Liver (tissue), 9 donors: ENCODE measurements around the gene TIPRL. TPM values are rescaled to one million over a fixed set of nuclear protein-coding genes. Genes with fewer than 3 reads are reported as not detected.

ENCODE experiments used
- DNase-seq: peaks from one replicate; pipeline ENCODE4 v3.0.0-alpha.2; 2017; ENCODE audit warnings: low spot score
- H3K27ac ChIP-seq, 2 donors: one replicate each; pipeline ENCODE4 v1.7.0; 2013; ENCODE audit warnings: inconsistent platforms in 2 of 2, low read length in 2 of 2, control low read depth in 1 of 2, low read depth in 1 of 2, mild to moderate bottlenecking in 1 of 2
- H3K27me3 ChIP-seq, 4 donors: one replicate each; pipeline versions ENCODE4 v1.6.1 to v1.7.0; 2013; ENCODE audit warnings: low read length in 3 of 4, inconsistent platforms in 1 of 4, mild to moderate bottlenecking in 1 of 4, moderate library complexity in 1 of 4; ENCODE audit not compliant: control insufficient read depth in 4 of 4, insufficient read depth in 4 of 4
- H3K36me3 ChIP-seq, 4 donors: one replicate each; pipeline versions ENCODE4 v1.6.1 to v1.7.0; 2013; ENCODE audit warnings: low read length in 3 of 4, mild to moderate bottlenecking in 3 of 4, low read depth in 1 of 4, moderate library complexity in 1 of 4; ENCODE audit not compliant: control insufficient read depth in 4 of 4, insufficient read depth in 3 of 4
- H3K4me1 ChIP-seq, 4 donors: one replicate each; pipeline versions ENCODE4 v1.6.1 to v1.7.0; 2013; ENCODE audit warnings: low read length in 3 of 4, mild to moderate bottlenecking in 3 of 4, moderate library complexity in 1 of 4; ENCODE audit not compliant: control insufficient read depth in 4 of 4, insufficient read depth in 4 of 4
- H3K4me3 ChIP-seq, 3 donors: one replicate each; pipeline versions ENCODE4 v1.6.1 to v1.7.0; 2013; ENCODE audit warnings: low read length in 3 of 3, control low read depth in 1 of 3, low read depth in 1 of 3, mild to moderate bottlenecking in 1 of 3
- H3K9ac ChIP-seq, 2 donors: one replicate each; pipeline ENCODE4 v1.7.0; 2013; ENCODE audit warnings: low read length in 2 of 2, mild to moderate bottlenecking in 2 of 2, moderate library complexity in 2 of 2, control low read depth in 1 of 2, low read depth in 1 of 2
- H3K9me3 ChIP-seq, 4 donors: one replicate each; pipeline versions ENCODE4 v1.6.1 to v1.7.0; 2013; ENCODE audit warnings: low read length in 3 of 4; ENCODE audit not compliant: control insufficient read depth in 4 of 4
- ATF3 ChIP-seq: IDR thresholded peaks from 2 replicates; pipeline ENCODE4 v1.6.1; 2016; ENCODE audit warnings: antibody characterized with exemption
- CTCF ChIP-seq: fragments of 150-350 bp; IDR thresholded peaks from 2 replicates; pipeline ENCODE4 v1.5.1; 2017; ENCODE audit warnings: improper control_type of control experiment, low read depth, low read length; ENCODE audit not compliant: missing input control
- EGR1 ChIP-seq, 2 donors: IDR thresholded peaks; 2 replicates each; pipeline ENCODE4 v1.6.1; 2016 to 2018; ENCODE audit warnings: antibody characterized with exemption in 2 of 2, low read depth in 2 of 2
- FOXA1 ChIP-seq: IDR thresholded peaks from 2 replicates; pipeline ENCODE4 v1.6.1; 2016; ENCODE audit warnings: antibody characterized with exemption
- FOXA2 ChIP-seq: IDR thresholded peaks from 2 replicates; pipeline ENCODE4 v1.6.1; 2016; ENCODE audit warnings: antibody characterized with exemption
- GABPA ChIP-seq, 2 donors: IDR thresholded peaks in 1 of 2; conservative IDR thresholded peaks in 1 of 2; 2 replicates each; pipeline ENCODE4 v1.6.1; 2016; ENCODE audit warnings: antibody characterized with exemption in 2 of 2, mild to moderate bottlenecking in 1 of 2, moderate library complexity in 1 of 2
- HNF4A ChIP-seq, 2 donors: conservative IDR thresholded peaks; 2 replicates each; pipeline ENCODE4 v1.6.1; 2016; ENCODE audit warnings: antibody characterized with exemption in 2 of 2, mild to moderate bottlenecking in 2 of 2
- HNF4G ChIP-seq: IDR thresholded peaks from 2 replicates; pipeline ENCODE4 v1.6.1; 2016; ENCODE audit warnings: antibody characterized with exemption
- JUND ChIP-seq, 2 donors: IDR thresholded peaks; 2 replicates each; pipeline ENCODE4 v1.6.1; 2016; ENCODE audit warnings: antibody characterized with exemption in 2 of 2
- NR2F2 ChIP-seq: IDR thresholded peaks from 2 replicates; pipeline ENCODE4 v1.6.1; 2016; ENCODE audit warnings: antibody characterized with exemption
- RAD21 ChIP-seq, 2 donors: IDR thresholded peaks; 2 replicates each; pipeline ENCODE4 v1.6.1; 2016; ENCODE audit warnings: antibody characterized with exemption in 2 of 2, mild to moderate bottlenecking in 2 of 2
- REST ChIP-seq: IDR thresholded peaks from 2 replicates; pipeline ENCODE4 v1.6.1; 2016; ENCODE audit warnings: antibody characterized with exemption, mild to moderate bottlenecking
- RXRA ChIP-seq, 2 donors: IDR thresholded peaks; 2 replicates each; pipeline ENCODE4 v1.6.1; 2017 to 2018; ENCODE audit warnings: antibody characterized with exemption in 2 of 2, mild to moderate bottlenecking in 1 of 2
- SP1 ChIP-seq: IDR thresholded peaks from 2 replicates; pipeline ENCODE4 v1.6.1; 2018; ENCODE audit warnings: antibody characterized with exemption, mild to moderate bottlenecking
- TAF1 ChIP-seq: conservative IDR thresholded peaks from 2 replicates; pipeline ENCODE4 v1.6.1; 2016; ENCODE audit warnings: antibody characterized with exemption, mild to moderate bottlenecking
- YY1 ChIP-seq: IDR thresholded peaks from 2 replicates; pipeline ENCODE4 v1.6.1; 2016; ENCODE audit warnings: antibody characterized with exemption, mild to moderate bottlenecking
- ZBTB33 ChIP-seq: IDR thresholded peaks from 2 replicates; pipeline ENCODE4 v1.6.1; 2016; ENCODE audit warnings: antibody characterized with exemption
- WGBS: extraction: QIAGEN DNeasy Blood & Tissue Kit; methylation state at CpG from one replicate; pipeline ENCODE4 v1.1.7; 2013; 5-methylcytosine and 5-hydroxymethylcytosine counted together
- polyA plus RNA-seq, 2 donors: library from polyadenylated mRNA; stranded (reverse) in 1 of 2; unstranded in 1 of 2; fragments of 200-250 nt in 1 of 2; fragments of >200 nt in 1 of 2; fragmentation: Nextera tagmentation in 1 of 2; extraction: Ambion mirVana in 1 of 2; gene quantifications; one replicate each; pipeline versions ENCODE4 v1.2.1 to v1.2.3, GENCODE V29; 2013 to 2015
- total RNA-seq, 2 donors: library from RNA; depleted of rRNA; stranded (reverse); fragments of >200 nt; gene quantifications; one replicate each; pipeline ENCODE4 v1.2.3, GENCODE V29; 2014
- TF ChIP-seq, protein P1 (sequence below): IDR thresholded peaks from 2 replicates; pipeline ENCODE4 v1.6.1; 2016; ENCODE audit warnings: antibody characterized with exemption
- donor health status: healthy.
- donor health status: healthy.
- donor health status: healthy.
- donor health status: healthy.
- donor health status: healthy.

The TIPRL gene
- total and polyA plus RNA-seq, 4 donors = 11.2 to 20.0 (median 13.0) TPM

DNA sequence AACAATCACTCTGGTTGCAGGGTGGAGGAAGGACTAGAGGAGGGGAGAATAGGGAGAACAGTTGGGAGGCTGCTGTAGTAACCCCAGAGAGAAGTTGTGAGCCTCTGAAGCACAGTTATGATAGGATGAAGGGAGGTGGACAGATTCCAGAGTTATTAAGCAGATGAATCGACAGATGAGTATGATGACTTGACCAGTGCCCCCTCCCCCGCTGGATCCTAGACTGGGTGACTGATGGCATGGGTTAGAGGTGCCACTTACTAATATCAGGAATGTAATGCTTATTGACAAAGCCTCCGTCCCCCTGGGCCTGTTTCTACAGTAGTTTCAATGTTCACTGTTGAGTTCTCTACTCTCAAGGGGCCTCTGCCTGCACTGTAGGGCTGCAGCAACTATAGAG, 14.0 kb upstream of the TIPRL start:
- Histone ChIP-seq H3K9ac (no peak overlapping the region), H3K9me3 (peaks cover 0 to 1% (median 0%) of the 10 kb centered on the region in 4 donors), H3K4me1 (no peaks in the 10 kb centered on the region), H3K27ac (no peak overlapping the region), H3K36me3 (no peaks in the 10 kb centered on the region), H3K4me3 (no peak overlapping the region), H3K27me3 (no peaks in the 10 kb centered on the region)
- 86% methylated on average over 3 of the region's 3 CpGs for WGBS
- no peak for TF ChIP-seq NR2F2
- TF ChIP-seq REST = no peak
- no peak for TF ChIP-seq SP1
- no peak for TF ChIP-seq HNF4A (conservative IDR thresholded peaks at IDR 0.05)
- TF ChIP-seq YY1 = no peak
- TF ChIP-seq RAD21 (IDR thresholded peaks at IDR 0.05) = no peak
- TF ChIP-seq, protein P1, sequence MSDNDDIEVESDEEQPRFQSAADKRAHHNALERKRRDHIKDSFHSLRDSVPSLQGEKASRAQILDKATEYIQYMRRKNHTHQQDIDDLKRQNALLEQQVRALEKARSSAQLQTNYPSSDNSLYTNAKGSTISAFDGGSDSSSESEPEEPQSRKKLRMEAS = no peak
- no peak for DNase-seq

GRCh38 chr1:168167806-168168205, 11.0 kb upstream of the TIPRL start:
- DNase-seq = no peak
- TF ChIP-seq ZBTB33 (no peak), NR2F2 (no peak), ATF3 (no peak), YY1 (no peak), REST (no peak), FOXA1 (no peak), EGR1 (IDR thresholded peaks at IDR 0.05; ENCODE audit: low read depth in 2 of 2) (no peak), RXRA (IDR thresholded peaks at IDR 0.05) (no peak), RAD21 (IDR thresholded peaks at IDR 0.05) (no peak), JUND (IDR thresholded peaks at IDR 0.05) (no peak), CTCF (no peak), TAF1 (no peak), GABPA (IDR thresholded peaks at IDR 0.05 in 1 of 2, conservative IDR thresholded peaks at IDR 0.05 in 1 of 2) (no peak), SP1 (no peak), HNF4G (no peak), HNF4A (conservative IDR thresholded peaks at IDR 0.05) (no peak), FOXA2 (no peak)
- TF ChIP-seq, protein P1 = no peak
- 77% methylated on average over 2 of the region's 2 CpGs for WGBS

More at GRCh38 chr1:168167806-168168205, 11.0 kb upstream of the TIPRL start:
- Histone ChIP-seq H3K27me3 (no peaks in the 10 kb centered on the region), H3K9me3 (no peaks in the 10 kb centered on the region), H3K36me3 (no peaks in the 10 kb centered on the region), H3K27ac (no peak overlapping the region), H3K4me1 (no peaks in the 10 kb centered on the region), H3K9ac (no peak overlapping the region), H3K4me3 (no peak overlapping the region)
